HG03565 (cell line): ENCODE data around the gene PQBP1.
"Not testable (repeated sequence)": the region's sequence is repeated elsewhere in the genome, so short reads cannot be mapped to it uniquely, and the experiment has no call there.

Experiments
- ATAC-seq: cut with Tn5 transposase; IDR thresholded peaks from one replicate; pipeline ENCODE4 v1.9.1; 2021; ENCODE audit warnings: mild to moderate bottlenecking, moderate library complexity; ENCODE audit not compliant: unreplicated experiment

PQBP1 gene, protein sequence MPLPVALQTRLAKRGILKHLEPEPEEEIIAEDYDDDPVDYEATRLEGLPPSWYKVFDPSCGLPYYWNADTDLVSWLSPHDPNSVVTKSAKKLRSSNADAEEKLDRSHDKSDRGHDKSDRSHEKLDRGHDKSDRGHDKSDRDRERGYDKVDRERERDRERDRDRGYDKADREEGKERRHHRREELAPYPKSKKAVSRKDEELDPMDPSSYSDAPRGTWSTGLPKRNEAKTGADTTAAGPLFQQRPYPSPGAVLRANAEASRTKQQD

DNA sequence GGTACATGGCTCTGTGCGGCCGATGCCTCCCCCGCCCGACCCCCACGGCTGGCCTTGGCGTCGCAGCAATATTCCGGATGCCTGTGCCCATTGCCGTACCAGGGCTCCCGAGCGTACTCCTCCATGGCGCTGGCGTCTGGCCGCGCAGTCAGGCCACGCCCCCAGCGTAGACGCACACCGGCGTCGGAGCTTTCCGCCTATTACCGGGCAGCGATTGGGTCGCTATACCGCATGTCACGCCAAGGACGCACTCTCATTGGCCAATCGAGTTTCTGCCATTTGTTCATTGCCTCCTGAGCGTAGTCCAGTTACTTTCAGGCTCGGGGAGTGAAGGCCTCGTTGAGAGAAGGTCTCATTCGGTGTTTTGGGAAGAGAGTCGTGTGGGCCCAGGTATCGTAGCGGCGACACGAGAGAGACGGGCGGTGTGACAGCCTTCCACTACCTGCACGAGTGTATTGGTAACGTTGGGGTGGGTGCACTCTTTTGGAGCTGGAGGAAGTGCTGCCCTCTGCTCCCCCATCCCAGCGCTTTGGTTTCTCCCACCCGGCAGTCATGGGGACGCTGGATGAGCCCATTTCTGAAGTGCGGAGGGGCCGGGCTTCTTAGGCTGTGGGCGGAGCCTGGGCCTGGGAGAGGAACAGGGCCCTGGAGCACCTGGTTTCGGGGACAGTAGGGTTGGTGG is at the start of gene PQBP1, which contains the start of gene TIMM17B:
TSS of gene PQBP1 (plus strand) at position 306 of the 682 bp plus-strand sequence. CDS start 580 bp downstream, outside the sequence.
TSS of gene TIMM17B (minus strand) at position 144 of the 682 bp plus-strand sequence. CDS start at position 125, 19 bp downstream.
- peak; percentile 93 for ATAC-seq

DNA sequence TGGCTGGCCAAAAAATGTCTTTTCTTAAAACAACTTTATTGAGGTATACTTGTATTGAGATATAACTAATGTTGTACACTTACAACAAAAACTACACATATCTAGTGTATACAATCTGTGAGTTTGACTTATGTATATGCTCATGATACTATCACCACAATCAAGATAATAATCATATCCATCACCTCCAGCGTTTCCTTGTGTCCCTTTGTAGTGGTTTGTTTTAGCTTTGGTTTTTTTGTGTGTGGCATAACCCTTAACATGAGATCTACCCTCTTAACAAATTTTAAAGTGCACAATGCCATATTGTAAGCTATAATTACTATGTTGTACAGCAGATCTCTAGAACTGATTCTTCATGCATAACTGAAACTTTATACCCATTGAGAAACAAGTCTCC is 48.9 kb upstream of the PQBP1 start:
- ATAC-seq, result no peak

- ATAC-seq, result no peak
Observed at GRCh38 chrX:48852857-48853256, 44.9 kb upstream of the PQBP1 start.

GRCh38 chrX:48853494-48853893 is 44.2 kb upstream of the PQBP1 start:
- not testable (repeated sequence) for ATAC-seq

DNA sequence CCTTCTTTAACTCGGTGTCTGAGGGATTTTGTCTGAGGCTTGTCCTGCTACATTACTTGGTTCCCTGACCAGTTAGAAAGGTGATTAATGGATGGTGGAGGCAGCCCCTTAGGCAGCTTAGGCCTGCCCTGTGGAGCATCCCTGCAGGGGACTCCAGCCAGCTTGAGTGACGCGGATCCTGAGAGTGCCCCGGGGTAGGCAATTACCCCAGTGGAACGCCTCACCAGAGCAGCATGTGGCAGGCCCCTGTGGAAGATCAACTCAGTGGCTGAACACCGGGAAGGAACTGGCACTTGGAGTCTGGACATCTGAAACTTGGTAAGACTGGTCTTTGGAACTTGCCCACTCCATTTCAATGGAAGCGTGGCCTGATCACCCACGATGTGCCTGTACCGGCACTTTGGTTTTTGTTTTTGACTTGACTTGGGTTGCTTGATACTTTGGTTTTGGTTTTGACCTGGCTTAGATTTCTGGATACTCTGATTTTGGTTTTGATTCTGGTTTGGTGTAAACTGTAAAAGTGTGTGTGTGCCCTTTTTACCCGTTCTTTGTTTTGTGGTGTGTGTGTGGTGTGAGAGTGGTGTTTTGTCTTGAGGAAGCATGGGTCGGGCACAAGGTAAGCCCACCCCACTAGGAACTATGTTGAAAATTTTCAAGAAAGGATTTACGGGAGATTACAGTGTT is 43.5 kb upstream of the PQBP1 start:
- ATAC-seq, result not testable (repeated sequence)

DNA sequence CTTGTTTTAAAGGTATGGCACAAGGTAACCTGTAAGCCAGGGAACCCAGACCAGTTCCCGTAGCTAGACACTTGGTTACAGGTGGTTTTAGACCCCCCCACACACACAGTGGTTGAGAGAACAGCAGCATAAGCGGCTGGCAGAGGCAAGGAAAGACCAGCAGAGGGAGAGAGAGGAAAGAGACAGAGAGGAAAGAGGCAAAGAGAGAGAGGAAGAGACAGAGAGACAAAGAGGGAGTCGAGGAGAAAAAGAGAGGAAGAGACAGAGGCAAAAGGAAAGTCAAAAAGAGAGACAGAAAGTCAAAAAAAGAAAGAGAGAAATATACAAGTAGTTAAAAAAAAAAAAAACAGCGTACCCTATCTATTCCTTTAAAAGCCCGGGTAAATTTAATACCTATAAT is 42.8 kb upstream of the PQBP1 start:
- ATAC-seq, result no peak

GRCh38 chrX:48864210-48864609 is 33.5 kb upstream of the PQBP1 start:
- ATAC-seq, result no peak

DNA sequence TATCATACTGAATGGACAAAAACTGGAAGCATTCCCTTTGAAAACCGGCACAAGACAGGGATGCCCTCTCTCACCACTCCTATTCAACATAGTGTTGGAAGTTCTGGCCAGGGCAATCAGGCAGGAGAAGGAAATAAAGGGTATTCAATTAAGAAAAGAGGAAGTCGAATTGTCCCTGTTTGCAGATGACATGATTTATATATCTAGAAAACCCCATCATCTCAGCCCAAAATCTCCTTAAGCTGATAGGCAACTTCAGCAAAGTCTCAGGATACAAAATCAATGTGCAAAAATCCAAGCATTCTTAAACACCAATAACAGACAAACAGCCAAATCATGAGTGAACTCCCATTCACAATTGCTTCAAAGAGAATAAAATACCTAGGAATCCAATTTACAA is 25.7 kb upstream of the PQBP1 start:
- not testable (repeated sequence) for ATAC-seq

- not testable (repeated sequence) for ATAC-seq
Observed at GRCh38 chrX:48876944-48877343, 20.8 kb upstream of the PQBP1 start.

DNA sequence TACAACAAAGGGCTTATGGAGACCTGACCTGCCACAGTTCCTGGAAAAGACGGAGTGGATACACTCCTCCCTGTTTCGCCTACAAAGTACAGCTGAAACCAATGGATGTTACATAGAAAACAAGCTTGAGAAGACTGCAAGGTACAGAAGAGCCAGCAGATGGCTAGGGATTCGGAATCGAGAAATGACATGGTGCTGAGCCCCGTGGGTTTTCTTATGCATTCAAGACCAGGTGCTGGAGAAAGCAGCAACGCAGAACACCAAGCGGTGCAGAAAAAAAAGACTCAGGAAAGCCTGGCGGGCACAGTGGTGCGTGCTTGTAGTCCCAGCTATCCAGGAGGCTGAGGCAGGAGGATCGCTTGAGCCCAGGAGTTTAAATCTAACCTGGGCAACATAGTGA is 14.0 kb upstream of the PQBP1 start:
- no peak for ATAC-seq

GRCh38 chrX:48886586-48886985 is 11.1 kb upstream of the PQBP1 start:
- ATAC-seq, result not testable (repeated sequence)

GRCh38 chrX:48890296-48890925 is 7.3 kb upstream of the PQBP1 start:
- no peak for ATAC-seq

DNA sequence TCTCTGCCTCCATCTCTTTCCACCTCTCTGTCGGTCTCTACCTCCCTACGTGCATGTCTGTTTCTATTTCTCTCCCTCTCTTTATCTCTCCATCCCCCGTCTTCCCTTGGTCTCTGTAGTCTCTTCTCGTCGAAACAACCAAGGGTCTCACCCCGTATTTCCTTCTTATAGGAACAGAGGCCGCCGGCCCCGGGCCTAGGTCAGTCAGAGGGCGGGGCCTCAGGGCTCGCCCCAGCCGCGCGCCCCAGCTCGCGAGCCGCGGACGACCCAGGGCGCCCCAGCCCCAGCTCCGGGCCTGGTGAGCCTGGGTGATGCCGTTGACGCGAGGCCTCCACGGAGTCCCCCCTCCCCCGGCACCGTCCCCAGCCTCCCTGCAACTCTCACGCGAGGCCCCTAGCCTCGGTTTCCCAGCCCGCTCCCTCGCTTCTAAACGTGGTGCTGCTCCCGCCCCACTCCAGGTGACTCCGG is 6.8 kb upstream of the PQBP1 start:
- peak; percentile 17 for ATAC-seq

DNA sequence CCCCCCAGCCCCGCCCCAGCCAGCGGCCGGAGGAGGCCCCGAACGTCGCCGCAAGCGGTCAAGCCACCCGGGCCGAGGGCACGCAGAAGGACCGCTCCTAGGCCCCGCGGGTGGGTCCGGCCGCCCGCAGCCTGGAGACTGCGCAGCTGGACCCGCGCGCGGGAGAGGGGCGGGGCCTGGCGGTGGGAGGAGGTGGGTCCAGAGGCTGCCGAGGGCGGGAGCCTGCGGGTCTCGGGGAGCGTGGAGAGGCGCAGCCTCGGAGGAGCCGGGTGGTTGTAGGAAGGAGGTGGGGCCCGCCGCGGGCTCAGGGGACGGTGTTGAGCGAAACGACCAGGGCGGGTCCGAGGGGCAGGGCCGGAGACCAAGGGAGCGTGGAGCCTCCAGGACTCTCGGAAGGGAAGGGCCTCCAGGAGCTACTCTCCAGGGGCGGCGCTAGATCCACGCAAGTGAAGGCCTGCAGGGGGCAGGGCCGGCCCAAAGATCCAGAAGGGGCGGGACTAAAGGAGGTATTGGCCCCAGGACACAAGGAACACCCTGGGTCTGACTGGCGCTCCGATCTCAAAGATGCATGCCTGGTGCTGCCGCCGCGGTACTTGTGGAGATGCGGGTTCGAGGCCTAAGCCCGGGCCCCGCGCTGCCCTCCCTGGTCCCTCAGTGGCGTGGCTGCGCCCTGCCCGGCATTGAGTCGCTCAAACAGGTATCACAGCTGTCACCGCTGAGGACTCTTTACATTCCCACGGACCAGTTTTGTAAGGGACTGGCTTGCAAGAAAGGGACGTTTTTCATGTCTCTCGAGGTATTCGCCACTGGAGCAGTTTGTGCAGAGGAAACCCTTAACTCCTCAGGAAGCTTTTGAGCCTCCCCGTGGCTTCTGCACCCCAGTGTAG is 6.1 kb upstream of the PQBP1 start:
- ATAC-seq, result peak; percentile 80

GRCh38 chrX:48892896-48893295 is 4.8 kb upstream of the PQBP1 start:
- no peak for ATAC-seq

DNA sequence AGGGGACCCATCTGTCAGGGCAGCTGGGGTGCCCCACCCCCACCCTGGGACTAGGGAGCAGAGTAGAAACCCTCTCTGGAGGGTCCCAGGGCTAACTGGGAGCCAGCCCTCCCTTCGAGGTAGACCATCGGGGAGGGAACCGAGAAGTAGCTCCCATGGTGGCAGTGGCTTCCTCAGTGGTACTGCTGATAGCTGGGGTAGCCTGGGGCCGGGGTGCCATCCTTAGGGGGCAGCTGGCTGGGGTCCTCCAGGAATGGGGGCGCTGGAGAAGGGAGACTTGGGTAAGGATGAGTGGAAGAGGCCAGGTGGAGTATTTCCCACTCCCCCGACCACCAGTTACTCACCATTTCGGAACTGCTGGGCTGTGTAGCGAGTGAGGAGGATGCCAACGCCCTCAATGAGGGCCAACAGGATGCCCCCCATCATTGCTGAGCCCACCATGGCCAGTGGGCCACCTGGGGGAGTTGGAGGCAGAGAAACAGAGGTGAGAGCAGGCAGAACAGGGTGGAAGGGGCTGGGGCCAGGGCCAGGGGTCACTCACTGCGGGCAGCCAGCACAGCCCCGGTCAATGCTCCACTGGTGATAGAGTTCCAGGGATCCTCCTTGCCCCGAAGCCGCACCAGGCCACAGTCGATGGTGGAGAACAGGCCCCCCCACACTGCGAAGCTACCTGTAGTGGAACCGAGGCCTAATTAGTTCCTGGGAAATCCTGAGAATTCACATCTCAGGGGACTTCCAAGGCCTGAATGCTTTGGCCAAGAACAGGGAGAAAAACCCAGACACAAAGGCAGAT is 4.0 kb upstream of the PQBP1 start:
- no peak for ATAC-seq

DNA sequence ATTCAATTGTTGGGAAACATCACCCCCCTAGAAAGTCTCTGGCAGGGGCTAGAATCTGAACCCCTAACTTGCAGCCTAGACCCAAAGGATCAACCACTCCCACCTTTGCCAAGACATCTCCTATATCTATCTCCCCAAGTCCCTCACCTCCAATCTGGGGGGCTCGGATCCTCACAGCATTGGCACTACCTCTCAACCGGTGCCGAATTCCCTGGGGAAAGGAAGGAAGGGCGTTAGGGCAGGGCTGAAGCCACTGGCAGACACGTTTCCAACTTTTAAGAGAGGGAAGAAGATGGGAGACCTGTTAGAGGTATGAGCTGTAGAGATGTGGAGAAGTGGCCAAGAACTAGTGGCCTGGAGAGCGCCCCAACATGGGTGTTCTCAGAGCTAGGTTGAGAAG is 2.8 kb upstream of the PQBP1 start:
- ATAC-seq, result no peak

DNA sequence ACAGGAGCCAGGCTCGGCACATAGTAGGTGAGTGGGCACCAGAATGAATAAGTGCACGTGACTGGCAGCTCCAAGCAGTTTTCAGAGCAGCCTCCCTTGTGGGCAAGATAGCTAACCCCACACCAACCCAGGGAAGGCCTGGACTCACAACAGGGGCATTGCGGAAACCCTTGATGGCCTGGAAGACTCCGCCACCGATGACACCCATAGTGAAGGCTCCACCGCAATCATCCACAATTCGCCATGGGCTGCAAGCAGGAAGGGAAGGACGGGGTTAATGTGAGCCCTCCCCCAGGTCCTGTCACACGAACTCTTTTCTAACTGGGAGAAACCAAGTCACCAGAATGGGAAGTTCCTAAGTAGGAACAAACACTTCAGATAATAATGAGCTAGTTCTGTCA is 1.1 kb upstream of the PQBP1 start:
- ATAC-seq, result no peak

DNA sequence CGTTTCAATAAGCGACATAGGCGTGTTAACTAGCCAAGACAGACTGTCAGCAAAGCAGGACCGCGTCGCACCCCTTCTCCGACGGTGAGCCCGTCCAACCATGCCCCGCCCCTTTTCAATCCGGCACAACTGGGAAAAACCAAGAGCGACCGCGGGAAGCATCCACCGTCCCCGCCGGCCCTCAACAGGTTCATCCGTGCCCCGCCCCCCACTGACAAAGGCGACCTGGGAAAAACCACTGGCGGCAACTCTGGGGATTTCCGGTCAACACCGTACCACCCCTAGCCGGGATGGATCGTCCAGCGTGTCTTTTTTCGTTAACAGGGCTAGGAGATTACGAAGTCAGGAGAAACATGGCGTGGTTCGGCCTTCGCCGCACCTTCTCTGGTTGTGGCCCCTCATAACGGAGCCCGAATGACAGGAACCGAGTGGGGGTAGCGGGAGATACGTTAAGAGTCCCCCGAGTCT is 539 bp upstream of the PQBP1 start:
- ATAC-seq, result no peak
